MM.1S (cell line): Measurements from ENCODE around the gene FDPS.

Experiments
- DNase-seq: peaks from one replicate; pipeline ENCODE4 v3.0.0-alpha.2; 2015
- H2AFZ ChIP-seq: fragments of 300-600 bp; sonication (generic); 2 replicates; pipeline ENCODE4 v1.6.0; 2016; ENCODE audit warnings: antibody characterized with exemption, low read length
- H3F3A ChIP-seq: fragments of 300-600 bp; sonication (generic); 2 replicates; pipeline ENCODE4 v1.6.1; 2016; ENCODE audit warnings: mild to moderate bottlenecking, antibody characterized with exemption, low read length, moderate library complexity, mixed read lengths; ENCODE audit not compliant: insufficient read depth
- H3K27ac ChIP-seq: fragments of 300-600 bp; sonication (generic); 2 replicates; pipeline ENCODE4 v1.5.1; 2016; ENCODE audit warnings: mild to moderate bottlenecking, low read length
- H3K27me3 ChIP-seq: fragments of 300-600 bp; sonication (generic); replicated peaks from 2 replicates; pipeline ENCODE4 v1.6.0; 2016; ENCODE audit warnings: low read length; ENCODE audit not compliant: insufficient read depth
- H3K36me3 ChIP-seq: fragments of 300-600 bp; sonication (generic); replicated peaks from 2 replicates; pipeline ENCODE4 v1.6.1; 2016; ENCODE audit warnings: mild to moderate bottlenecking, low read length, mixed read lengths; ENCODE audit not compliant: insufficient read depth
- H3K4me1 ChIP-seq: fragments of 300-600 bp; sonication (generic); 2 replicates; pipeline ENCODE4 v1.6.1; 2016; ENCODE audit warnings: low read length, mixed read lengths
- H3K4me2 ChIP-seq: fragments of 300-600 bp; sonication (generic); 2 replicates; pipeline ENCODE4 v1.6.0; 2016; ENCODE audit warnings: low read depth, low read length
- H3K4me3 ChIP-seq: fragments of 300-600 bp; sonication (generic); 2 replicates; pipeline ENCODE4 v1.5.1; 2016; ENCODE audit warnings: low read length, mixed read lengths
- H3K79me2 ChIP-seq: fragments of 300-600 bp; sonication (generic); 2 replicates; pipeline ENCODE4 v1.6.1; 2016; ENCODE audit warnings: mixed run types, low read length, mixed read lengths
- H3K9ac ChIP-seq: fragments of 300-600 bp; sonication (generic); 2 replicates; pipeline ENCODE4 v1.6.1; 2016; ENCODE audit warnings: low read length, mixed read lengths
- H3K9me2 ChIP-seq: fragments of 300-600 bp; sonication (generic); replicated peaks from 2 replicates; pipeline ENCODE4 v1.6.1; 2016; ENCODE audit warnings: mild to moderate bottlenecking, low read length, mixed read lengths; ENCODE audit not compliant: insufficient read depth
- H3K9me3 ChIP-seq: fragments of 300-600 bp; sonication (generic); replicated peaks from 2 replicates; pipeline ENCODE4 v1.6.1; 2016; ENCODE audit warnings: mild to moderate bottlenecking, low read length, mixed read lengths; ENCODE audit not compliant: insufficient read depth
- H4K20me1 ChIP-seq: fragments of 300-600 bp; sonication (generic); 2 replicates; pipeline ENCODE4 v1.6.1; 2016; ENCODE audit warnings: mild to moderate bottlenecking, low read length, moderate library complexity, mixed read lengths; ENCODE audit not compliant: insufficient read depth
- EZH2 ChIP-seq: fragments of 300-600 bp; sonication (generic); optimal IDR thresholded peaks from 2 replicates; pipeline ENCODE3; 2017; ENCODE audit warnings: low read depth, mild to moderate bottlenecking, antibody characterized with exemption, low read length, mixed read lengths
- EZH2phosphoT487 ChIP-seq: fragments of 300-600 bp; sonication (generic); IDR thresholded peaks from 2 replicates; pipeline ENCODE4 v1.6.1; 2018; ENCODE audit warnings: antibody characterized with exemption, low read length
- TF ChIP-seq, protein P1 (sequence below): fragments of 300-600 bp; sonication (generic); IDR thresholded peaks from 2 replicates; pipeline ENCODE4 v1.5.1; 2016; ENCODE audit warnings: antibody characterized with exemption, low read length, mixed read lengths

Gene FDPS

DNA sequence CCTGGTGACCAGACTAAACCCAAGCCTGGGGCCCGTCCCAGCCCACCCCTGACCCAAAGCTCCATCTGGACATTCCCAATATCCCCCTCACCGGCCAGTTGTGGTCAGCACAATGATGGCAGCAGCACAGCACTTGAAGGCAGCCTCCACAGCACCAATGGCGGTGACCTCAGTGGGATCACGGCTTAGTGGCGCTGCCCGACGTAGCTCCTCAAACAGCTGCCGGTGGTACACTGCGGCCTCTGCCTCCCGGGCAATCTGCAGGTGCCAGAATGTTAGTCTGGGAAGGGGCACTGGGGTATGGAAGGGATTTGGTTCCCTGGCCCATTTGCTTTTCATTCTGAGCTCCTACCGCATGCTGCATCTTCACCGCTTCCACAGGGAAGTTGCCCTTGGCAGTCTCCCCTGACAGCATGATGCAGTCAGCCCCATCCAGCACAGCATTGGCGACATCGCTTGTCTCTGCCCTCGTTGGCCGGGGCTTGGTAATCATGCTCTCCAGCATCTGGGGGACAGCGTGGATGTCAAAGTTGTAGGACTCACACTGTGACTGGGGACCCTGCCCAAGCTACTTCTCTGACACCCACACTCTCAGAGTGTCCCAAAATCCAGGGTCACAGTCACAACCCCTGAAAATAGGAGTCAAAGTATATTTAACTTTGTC lies 15.4 kb upstream of the FDPS start:
- Histone ChIP-seq H3K4me1 (peaks cover 15% of the 10 kb centered on the region), H3F3A (peaks cover 13% of the 10 kb centered on the region), H3K36me3 (no peaks in the 10 kb centered on the region), H3K79me2 (no peaks in the 10 kb centered on the region), H3K4me3 (no peak overlapping the region), H3K27ac (no peak overlapping the region), H3K9me3 (no peaks in the 10 kb centered on the region), H3K9me2 (no peaks in the 10 kb centered on the region), H3K4me2 (no peak overlapping the region), H3K27me3 (0 out of 2 replicates have a peak, but pooled peaks cover 6% of the 10 kb centered on the region), H3K9ac (no peak overlapping the region), H4K20me1 (no peaks in the 10 kb centered on the region), H2AFZ (no peak overlapping the region)
- DNase-seq: no peak
- TF ChIP-seq, protein P1, sequence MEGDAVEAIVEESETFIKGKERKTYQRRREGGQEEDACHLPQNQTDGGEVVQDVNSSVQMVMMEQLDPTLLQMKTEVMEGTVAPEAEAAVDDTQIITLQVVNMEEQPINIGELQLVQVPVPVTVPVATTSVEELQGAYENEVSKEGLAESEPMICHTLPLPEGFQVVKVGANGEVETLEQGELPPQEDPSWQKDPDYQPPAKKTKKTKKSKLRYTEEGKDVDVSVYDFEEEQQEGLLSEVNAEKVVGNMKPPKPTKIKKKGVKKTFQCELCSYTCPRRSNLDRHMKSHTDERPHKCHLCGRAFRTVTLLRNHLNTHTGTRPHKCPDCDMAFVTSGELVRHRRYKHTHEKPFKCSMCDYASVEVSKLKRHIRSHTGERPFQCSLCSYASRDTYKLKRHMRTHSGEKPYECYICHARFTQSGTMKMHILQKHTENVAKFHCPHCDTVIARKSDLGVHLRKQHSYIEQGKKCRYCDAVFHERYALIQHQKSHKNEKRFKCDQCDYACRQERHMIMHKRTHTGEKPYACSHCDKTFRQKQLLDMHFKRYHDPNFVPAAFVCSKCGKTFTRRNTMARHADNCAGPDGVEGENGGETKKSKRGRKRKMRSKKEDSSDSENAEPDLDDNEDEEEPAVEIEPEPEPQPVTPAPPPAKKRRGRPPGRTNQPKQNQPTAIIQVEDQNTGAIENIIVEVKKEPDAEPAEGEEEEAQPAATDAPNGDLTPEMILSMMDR: no peak
- TF ChIP-seq EZH2: no peak
- TF ChIP-seq EZH2phosphoT487: no peak

DNA sequence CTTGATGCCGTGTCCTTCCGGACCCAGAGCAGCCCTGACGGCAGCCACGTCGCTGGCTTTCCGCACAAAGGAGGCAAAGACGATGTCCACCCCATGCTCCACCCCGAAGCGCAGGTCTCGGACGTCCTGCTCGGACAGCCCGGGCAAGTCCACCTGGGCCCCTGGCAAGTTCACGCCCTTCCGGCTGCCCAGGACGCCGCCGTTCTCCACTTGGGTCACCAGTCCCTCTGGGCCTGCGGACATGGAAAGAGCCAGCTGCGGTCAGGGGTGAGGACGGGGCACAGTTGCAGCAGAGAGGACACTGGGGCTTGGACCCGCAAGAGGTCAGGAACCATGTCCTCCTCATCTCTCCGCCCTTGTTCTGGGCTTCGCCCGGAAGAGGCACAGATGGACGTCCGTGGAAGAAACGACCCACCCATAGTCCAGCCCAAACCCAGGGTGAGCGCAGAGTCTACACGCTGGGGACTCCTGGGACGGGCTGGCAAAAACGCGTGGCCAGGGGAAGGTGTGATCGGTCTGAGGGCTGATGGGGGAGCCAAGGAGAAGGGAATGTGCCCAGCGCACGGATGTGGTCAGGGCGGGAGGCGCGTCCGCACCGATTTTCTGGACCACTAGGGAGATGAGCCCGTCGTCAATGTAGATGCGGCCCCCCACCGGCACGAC lies 14.0 kb upstream of the FDPS start:
- no peaks in the 10 kb centered on the region for H3K9me3 ChIP-seq
- no peaks in the 10 kb centered on the region for H3K9me2 ChIP-seq
- H3K9ac ChIP-seq: no peak overlapping the region
- H3K27me3 ChIP-seq: 0 out of 2 replicates have a peak, but pooled peaks cover 6% of the 10 kb centered on the region
- H3K4me1 ChIP-seq: peaks cover 15% of the 10 kb centered on the region
- H4K20me1 ChIP-seq: no peaks in the 10 kb centered on the region
- no peak for DNase-seq
- no peak overlapping the region for H2AFZ ChIP-seq
- no peak overlapping the region for H3K4me2 ChIP-seq
- H3K27ac ChIP-seq: no peak overlapping the region
- H3K79me2 ChIP-seq: no peaks in the 10 kb centered on the region
- H3F3A ChIP-seq: peaks cover 13% of the 10 kb centered on the region
- TF ChIP-seq, protein P1: no peak
- TF ChIP-seq EZH2: no peak
- no peak for TF ChIP-seq EZH2phosphoT487
- H3K36me3 ChIP-seq: no peaks in the 10 kb centered on the region
- no peak overlapping the region for H3K4me3 ChIP-seq

DNA sequence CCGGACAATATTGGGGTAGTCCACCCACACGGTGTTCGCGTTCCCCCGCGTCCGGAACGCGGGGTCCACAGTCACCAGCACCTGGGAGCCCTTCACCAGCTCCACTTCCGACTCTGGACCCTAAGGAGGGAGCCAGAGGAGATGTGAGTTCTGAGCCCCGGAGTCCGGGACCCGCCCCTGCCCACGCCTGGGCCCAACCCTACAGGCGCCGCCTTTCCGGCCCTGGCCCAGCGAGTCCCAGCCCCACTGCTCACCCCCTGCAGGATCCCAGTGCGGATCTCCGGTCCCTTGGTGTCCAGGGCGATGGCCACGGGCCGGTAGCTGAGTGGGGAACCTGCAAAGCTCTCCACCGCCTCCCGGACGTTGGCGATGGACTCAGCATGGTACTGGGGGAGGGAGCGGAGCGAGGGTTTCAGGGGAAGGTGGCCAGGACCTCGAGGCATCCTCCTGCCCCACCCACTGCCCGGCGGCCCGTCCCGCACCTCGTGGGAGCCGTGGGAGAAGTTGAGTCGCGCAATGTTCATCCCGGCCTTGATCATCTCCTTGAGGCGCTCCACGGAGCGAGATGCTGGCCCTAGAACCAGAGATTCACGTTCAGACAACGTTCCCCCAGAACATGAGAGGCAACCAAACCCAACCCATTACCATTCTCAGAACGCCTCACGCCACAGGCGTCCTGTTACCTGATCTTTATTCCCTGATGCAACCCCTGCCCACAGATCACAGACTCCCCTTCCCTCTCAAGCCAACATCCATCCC lies 13.3 kb upstream of the FDPS start:
- H4K20me1 ChIP-seq: no peaks in the 10 kb centered on the region
- H3F3A ChIP-seq: peaks cover 13% of the 10 kb centered on the region
- TF ChIP-seq, protein P1: no peak
- TF ChIP-seq EZH2: no peak
- no peak for TF ChIP-seq EZH2phosphoT487
- H3K4me3 ChIP-seq: no peak overlapping the region
- H3K4me2 ChIP-seq: no peak overlapping the region
- no peaks in the 10 kb centered on the region for H3K9me2 ChIP-seq
- H3K27ac ChIP-seq: no peak overlapping the region
- H3K79me2 ChIP-seq: no peaks in the 10 kb centered on the region
- H3K4me1 ChIP-seq: peaks cover 15% of the 10 kb centered on the region
- no peaks in the 10 kb centered on the region for H3K9me3 ChIP-seq
- no peaks in the 10 kb centered on the region for H3K36me3 ChIP-seq
- H3K9ac ChIP-seq: no peak overlapping the region
- no peak overlapping the region for H2AFZ ChIP-seq
- no peak for DNase-seq
- H3K27me3 ChIP-seq: 0 out of 2 replicates have a peak, but pooled peaks cover 6% of the 10 kb centered on the region
